Measurements from ENCODE around the gene SPTB. TPM values are rescaled to one million over a fixed set of nuclear protein-coding genes. Genes with fewer than 3 reads are reported as not detected.

The SPTB gene
- polyA plus RNA-seq, 1 donor (not counting 4 experiments of a cell fraction or from before 2014, with no cell fraction given) = not detected

- Histone ChIP-seq H3K79me2 (ENCODE audit: control insufficient read depth, insufficient read depth, low read length) (no peaks in the 10 kb centered on the region), H3K36me3 (ENCODE audit: control insufficient read depth in 2 of 2, extremely low read depth in 1 of 2, insufficient read depth in 2 of 2, low read length in 2 of 2) (no peaks in the 10 kb centered on the region)
- no peak for DNase-seq (ENCODE audit: low read depth, low spot score)
Observed at GRCh38 chr14:64817631-64818030, 62.1 kb downstream of the SPTB start.

GRCh38 chr14:64816221-64816783, 63.4 kb downstream of the SPTB start:
- peaks cover 11% of the 10 kb centered on the region for H3K27me3 ChIP-seq (ENCODE audit: control insufficient read depth, extremely low read depth, insufficient read depth, low read length)
- no peak overlapping the region for H3K4me2 ChIP-seq (ENCODE audit: control insufficient read depth, extremely low read depth, insufficient read depth, low read depth, low read length)
- peaks cover 8% of the 10 kb centered on the region for H3K4me1 ChIP-seq (ENCODE audit: control insufficient read depth, extremely low read depth, insufficient read depth, low read length)
- dilution Hi-C loops (cut with MboI; ENCODE audit: extremely low pct_ligation_motif_present, low sequenced_read_pairs) = no loop called here
- no peak for DNase-seq (ENCODE audit: low read depth, low spot score)
- no peaks in the 10 kb centered on the region for H3K9me1 ChIP-seq (ENCODE audit: control insufficient read depth, extremely low read depth, insufficient read depth, low read length)
- no peak for FAIRE-seq
- TF ChIP-seq EZH2 (IDR thresholded peaks at IDR 0.05; ENCODE audit: low read length) (no peak), CTCF (optimal IDR thresholded peaks at IDR 0.05 in 1 of 3, IDR thresholded peaks at IDR 0.05 in 1 of 3, conservative IDR thresholded peaks at IDR 0.05 in 1 of 3; ENCODE audit: extremely low read depth in 1 of 3, insufficient read depth in 2 of 3, low read length in 3 of 3) (no peak)
- no peaks in the 10 kb centered on the region for H3K36me3 ChIP-seq (ENCODE audit: control insufficient read depth in 2 of 2, extremely low read depth in 1 of 2, insufficient read depth in 2 of 2, low read length in 2 of 2)
- no peaks in the 10 kb centered on the region for H3K79me2 ChIP-seq (ENCODE audit: control insufficient read depth, insufficient read depth, low read length)
- no peak overlapping the region for H2AFZ ChIP-seq (ENCODE audit: control insufficient read depth, low read length)
- no peaks in the 10 kb centered on the region for H4K20me1 ChIP-seq (ENCODE audit: control insufficient read depth, extremely low read depth, insufficient read depth, low read length)
- H3K4me3 ChIP-seq (ENCODE audit: control insufficient read depth in 2 of 3, extremely low read depth in 1 of 3, insufficient read depth in 2 of 3, low read depth in 1 of 3, low read length in 3 of 3) = no peak overlapping the region
- H3K9ac ChIP-seq (ENCODE audit: control insufficient read depth, extremely low read depth, insufficient read depth, low read length) = no peak overlapping the region
- H3K27ac ChIP-seq (ENCODE audit: control insufficient read depth, insufficient read depth, low read length) = no peak overlapping the region
- H3K9me3 ChIP-seq (ENCODE audit: control insufficient read depth, low read depth, low read length) = no peaks in the 10 kb centered on the region

More at GRCh38 chr14:64817631-64818030, 62.1 kb downstream of the SPTB start:
- dilution Hi-C loops (cut with MboI; ENCODE audit: extremely low pct_ligation_motif_present, low sequenced_read_pairs) = no loop called here
- Histone ChIP-seq H3K27ac (ENCODE audit: control insufficient read depth, insufficient read depth, low read length) (no peak overlapping the region), H3K4me1 (ENCODE audit: control insufficient read depth, extremely low read depth, insufficient read depth, low read length) (no peaks in the 10 kb centered on the region), H3K9ac (ENCODE audit: control insufficient read depth, extremely low read depth, insufficient read depth, low read length) (no peak overlapping the region), H4K20me1 (ENCODE audit: control insufficient read depth, extremely low read depth, insufficient read depth, low read length) (no peaks in the 10 kb centered on the region), H3K9me3 (ENCODE audit: control insufficient read depth, low read depth, low read length) (no peaks in the 10 kb centered on the region), H3K27me3 (ENCODE audit: control insufficient read depth, extremely low read depth, insufficient read depth, low read length) (peaks cover 16% of the 10 kb centered on the region), H3K4me3 (ENCODE audit: control insufficient read depth in 2 of 3, extremely low read depth in 1 of 3, insufficient read depth in 2 of 3, low read depth in 1 of 3, low read length in 3 of 3) (no peak overlapping the region), H2AFZ (ENCODE audit: control insufficient read depth, low read length) (no peak overlapping the region), H3K4me2 (ENCODE audit: control insufficient read depth, extremely low read depth, insufficient read depth, low read depth, low read length) (no peak overlapping the region), H3K9me1 (ENCODE audit: control insufficient read depth, extremely low read depth, insufficient read depth, low read length) (no peaks in the 10 kb centered on the region)
- no peak for FAIRE-seq
- TF ChIP-seq EZH2 (IDR thresholded peaks at IDR 0.05; ENCODE audit: low read length) = no peak
- no peak for TF ChIP-seq CTCF (optimal IDR thresholded peaks at IDR 0.05 in 1 of 3, IDR thresholded peaks at IDR 0.05 in 1 of 3, conservative IDR thresholded peaks at IDR 0.05 in 1 of 3; ENCODE audit: extremely low read depth in 1 of 3, insufficient read depth in 2 of 3, low read length in 3 of 3)

All from keratinocyte (primary cell).